CD4-positive, alpha-beta T cell treated with Interleukin-17A for 4 hours (primary cell): ENCODE data around the gene KL.

Experiments
- DNase-seq: peaks from one replicate; pipeline ENCODE4 v3.0.0-alpha.2; 2020; ENCODE audit warnings: mixed read lengths

KL gene

GRCh38 chr13:33006134-33006533, 10.1 kb upstream of the KL start:
- no peak for DNase-seq

GRCh38 chr13:33006638-33007037, 9.6 kb upstream of the KL start:
- DNase-seq, result no peak

- DNase-seq, result no peak
Measured at GRCh38 chr13:33007237-33007636, 9.0 kb upstream of the KL start.

- DNase-seq, result no peak
Measured at GRCh38 chr13:33007950-33008349, 8.3 kb upstream of the KL start.

GRCh38 chr13:33008946-33009722, 7.1 kb upstream of the KL start:
- DNase-seq, result no peak

- DNase-seq, result no peak
Measured at GRCh38 chr13:33011828-33012470, 4.3 kb upstream of the KL start.

GRCh38 chr13:33014291-33014690, 1.9 kb upstream of the KL start:
- no peak for DNase-seq

GRCh38 chr13:33015241-33015668, 968 bp upstream of the KL start:
- DNase-seq, result no peak

- DNase-seq, result no peak
Measured at GRCh38 chr13:33015791-33016323, 366 bp upstream of the KL start.

GRCh38 chr13:33017323-33017929, 1.2 kb downstream of the KL start:
- peak; percentile 7 for DNase-seq

GRCh38 chr13:33018886-33019285, 2.7 kb downstream of the KL start:
- no peak for DNase-seq

GRCh38 chr13:33022986-33023385, 6.8 kb downstream of the KL start:
- DNase-seq, result no peak

- DNase-seq, result no peak
Measured at GRCh38 chr13:33025220-33025744, 9.1 kb downstream of the KL start.

- DNase-seq, result no peak
Measured at GRCh38 chr13:33026489-33027152, 10.4 kb downstream of the KL start.

- no peak for DNase-seq
Measured at GRCh38 chr13:33028620-33029019, 12.4 kb downstream of the KL start.

- DNase-seq, result no peak
Measured at GRCh38 chr13:33031277-33031676, 15.1 kb downstream of the KL start.

GRCh38 chr13:33032037-33032625, 15.9 kb downstream of the KL start:
- no peak for DNase-seq

- DNase-seq, result peak; percentile 41
Measured at GRCh38 chr13:33033051-33033812, 17.0 kb downstream of the KL start.

- DNase-seq, result no peak
Measured at GRCh38 chr13:33033986-33034385, 17.8 kb downstream of the KL start.

GRCh38 chr13:33034882-33035520, 18.8 kb downstream of the KL start:
- no peak for DNase-seq

- no peak for DNase-seq
Measured at GRCh38 chr13:33037673-33038072, 21.4 kb downstream of the KL start.
